HG02852 (cell line): ENCODE data around the gene KLHL26.

ENCODE experiments used
- ATAC-seq: cut with Tn5 transposase; IDR thresholded peaks from one replicate; pipeline ENCODE4 v1.9.1; 2021; ENCODE audit warnings: mild to moderate bottlenecking, moderate library complexity; ENCODE audit not compliant: unreplicated experiment

Gene KLHL26

GRCh38 chr19:18683109-18683957, 46.5 kb downstream of the KLHL26 start, which contains the start of gene CRTC1:
Gene CRTC1 (plus strand): TSS chr19:18683680. CDS start chr19:18683703, 23 bp downstream.
- peak; percentile 71 for ATAC-seq

- ATAC-seq, result no peak
Measured at GRCh38 chr19:18683958-18684641, 47.3 kb downstream of the KLHL26 start.

GRCh38 chr19:18684642-18684993, 47.8 kb downstream of the KLHL26 start:
- ATAC-seq, result no peak

DNA sequence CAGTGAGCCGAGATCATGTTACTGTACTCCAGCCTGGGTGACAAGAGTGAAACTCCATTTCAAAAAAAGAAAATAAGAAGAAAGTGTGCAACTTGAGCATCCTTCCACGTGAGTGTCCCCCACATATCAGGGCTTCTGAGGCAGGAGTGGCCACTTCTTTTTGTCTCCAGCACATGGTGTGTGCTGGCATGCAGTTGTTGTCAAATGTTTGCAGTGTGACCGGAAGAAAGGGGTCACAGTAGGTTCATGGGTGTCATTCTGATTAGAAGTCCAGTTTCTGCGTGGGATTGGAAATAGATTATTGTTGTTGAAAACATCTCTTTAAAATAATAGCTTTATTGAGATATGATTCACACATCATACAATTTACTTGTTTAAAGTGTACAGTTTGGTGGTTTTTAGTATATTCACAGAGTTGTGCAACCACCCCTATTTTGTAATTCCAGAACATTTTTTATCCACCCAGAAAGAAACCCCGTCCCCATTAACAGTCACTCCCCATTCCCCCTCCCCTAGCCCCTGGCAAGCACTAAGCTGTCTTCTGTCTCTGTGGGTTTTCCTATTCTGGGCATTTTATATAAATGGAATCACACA, 48.9 kb downstream of the KLHL26 start:
- no peak for ATAC-seq

DNA sequence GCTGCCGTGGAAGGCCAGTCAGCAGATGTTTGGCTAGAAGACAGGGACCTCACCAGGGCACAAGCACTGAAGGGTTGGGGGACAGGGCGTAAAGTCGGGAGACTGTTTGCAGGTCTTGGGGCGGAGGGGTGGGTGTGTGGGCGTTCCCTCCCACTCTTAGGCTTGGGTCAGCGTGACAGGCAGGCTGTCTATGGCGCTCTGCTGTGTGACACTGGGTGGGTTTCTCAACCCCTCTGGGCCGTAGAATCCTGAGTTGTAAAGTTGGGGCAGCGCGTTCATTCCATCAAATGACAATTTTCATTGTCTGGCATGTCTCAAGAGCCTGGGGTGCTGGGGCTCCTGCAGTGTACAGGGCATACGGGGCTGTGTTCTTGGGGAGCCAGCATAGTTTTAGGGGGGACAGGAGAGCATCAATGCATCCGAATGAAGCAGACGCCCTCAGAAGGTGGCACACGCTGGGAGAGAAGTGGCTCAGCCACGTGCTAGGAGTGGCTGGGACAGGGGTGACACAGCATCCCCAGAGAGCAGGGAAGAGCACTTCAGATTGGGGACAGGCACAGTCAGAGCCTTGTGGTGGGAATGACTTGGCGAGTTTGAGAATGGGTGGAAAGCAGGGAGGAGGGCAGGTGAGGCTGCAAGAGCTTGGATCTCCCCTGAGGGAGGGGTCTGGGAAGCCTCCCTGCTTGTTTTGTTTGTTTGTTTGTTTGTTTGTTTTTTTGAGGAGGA, 51.1 kb downstream of the KLHL26 start:
- no peak for ATAC-seq

DNA sequence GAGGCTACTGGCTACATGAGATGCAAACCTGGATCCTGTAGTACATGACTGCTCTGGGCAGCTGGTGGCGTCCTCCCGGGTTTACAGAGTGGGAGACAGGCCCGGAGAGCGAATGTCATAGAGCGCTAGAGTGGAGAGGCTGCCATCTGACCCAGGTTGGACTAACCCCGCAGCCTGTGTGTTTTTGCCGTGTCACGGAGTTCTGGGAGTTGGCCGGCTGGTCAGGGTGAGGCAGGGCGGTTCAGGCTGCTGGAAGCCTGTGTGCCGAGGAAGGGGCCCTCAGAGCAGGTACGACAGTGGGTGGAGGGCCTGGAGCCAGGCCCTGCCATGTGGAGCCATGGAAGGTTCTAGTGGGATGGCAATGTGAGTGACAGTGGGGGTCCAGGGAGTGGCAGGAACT, 59.2 kb downstream of the KLHL26 start:
- ATAC-seq, result no peak

DNA sequence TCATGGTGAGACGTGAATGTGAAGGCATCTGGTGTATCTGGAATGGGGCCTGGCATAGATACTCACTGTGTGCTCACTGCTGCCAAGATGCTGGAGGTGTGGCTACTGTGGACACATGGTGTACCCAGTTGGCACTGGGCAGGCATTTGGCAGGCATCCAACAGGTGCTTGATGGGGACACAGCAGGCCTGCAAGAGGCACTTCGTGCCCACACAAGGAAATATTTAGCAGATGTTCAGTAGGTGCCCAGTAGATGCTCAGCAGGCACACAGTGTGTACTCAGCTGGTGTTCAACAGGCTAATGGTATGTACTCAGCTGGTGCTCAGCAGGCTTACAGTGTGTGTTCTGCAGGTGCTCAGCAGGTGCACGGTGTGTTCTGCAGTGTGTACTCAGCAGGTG, 60.9 kb downstream of the KLHL26 start:
- no peak for ATAC-seq

- ATAC-seq, result no peak
Measured at GRCh38 chr19:18698321-18699167, 61.7 kb downstream of the KLHL26 start.

DNA sequence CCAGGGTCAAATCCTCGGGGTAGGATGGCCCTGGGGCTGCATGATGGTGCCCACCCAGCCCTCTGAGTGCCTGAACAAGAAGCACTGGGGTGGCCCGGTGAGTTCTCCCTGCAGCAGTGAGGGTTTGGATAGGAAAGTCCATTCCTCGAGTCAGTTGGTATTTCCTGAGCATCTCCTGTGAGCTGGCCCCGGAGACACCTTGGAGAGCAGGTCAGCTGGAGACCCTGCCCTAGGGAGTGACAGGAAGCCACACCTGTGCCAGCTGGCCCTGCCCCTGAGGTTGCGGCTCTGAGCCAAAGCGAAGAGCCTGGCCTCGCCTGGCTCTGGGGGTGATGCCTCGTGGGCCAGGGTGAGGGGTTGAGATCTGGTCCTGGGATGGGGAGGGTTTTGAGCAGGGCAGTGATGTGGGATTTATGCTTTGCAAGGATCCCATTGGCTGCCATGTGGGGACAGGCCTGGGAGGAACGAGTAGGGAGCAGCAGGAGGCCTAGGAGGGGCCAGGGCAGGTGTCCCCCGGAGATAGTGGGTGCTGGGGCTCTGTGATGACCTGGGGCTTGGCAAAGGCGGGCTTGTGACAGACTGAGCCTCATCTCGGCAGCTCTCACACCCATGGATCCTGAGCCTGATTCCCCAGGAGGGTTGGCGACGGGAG, 62.7 kb downstream of the KLHL26 start:
- ATAC-seq, result no peak

DNA sequence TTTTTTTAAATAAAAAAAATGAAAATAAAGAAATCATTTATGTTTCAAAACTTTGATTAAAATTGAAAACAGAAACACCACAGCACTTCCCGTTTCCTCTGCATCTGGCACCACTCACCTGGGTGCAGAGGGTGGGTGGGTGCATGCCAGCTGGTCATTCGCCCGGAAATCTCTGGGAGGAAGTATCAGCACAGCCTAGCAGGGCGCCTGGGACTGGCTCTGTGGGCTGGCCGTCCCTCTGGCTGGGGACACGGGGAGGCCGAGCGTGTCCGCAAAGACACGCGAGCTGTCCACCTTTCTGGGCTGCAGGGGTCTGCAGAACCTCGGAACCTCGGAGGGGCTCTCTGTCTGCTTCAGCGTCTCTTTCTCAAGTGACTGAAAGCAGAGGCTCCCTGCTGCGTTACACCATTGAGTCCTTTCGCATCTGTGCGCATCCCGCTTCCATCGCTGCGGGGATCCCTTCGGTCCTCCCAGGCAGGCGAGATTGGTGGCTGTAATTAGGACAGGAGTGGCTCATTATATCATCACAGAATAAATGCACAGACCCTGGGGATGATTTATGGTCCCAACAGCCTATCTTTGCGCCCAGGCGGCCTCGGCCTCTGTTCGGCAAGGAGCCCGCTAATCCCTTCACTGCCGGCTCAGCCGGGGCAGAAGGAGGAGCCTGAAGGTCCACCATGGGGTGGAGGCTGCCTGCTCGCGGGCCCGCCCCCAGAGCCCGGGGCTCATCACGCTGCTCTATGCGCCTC, 63.8 kb downstream of the KLHL26 start:
- peak; percentile 82 for ATAC-seq

- ATAC-seq, result peak; percentile 17
Measured at GRCh38 chr19:18701250-18701608, 64.4 kb downstream of the KLHL26 start.

GRCh38 chr19:18704054-18704453, 67.2 kb downstream of the KLHL26 start:
- ATAC-seq, result no peak

DNA sequence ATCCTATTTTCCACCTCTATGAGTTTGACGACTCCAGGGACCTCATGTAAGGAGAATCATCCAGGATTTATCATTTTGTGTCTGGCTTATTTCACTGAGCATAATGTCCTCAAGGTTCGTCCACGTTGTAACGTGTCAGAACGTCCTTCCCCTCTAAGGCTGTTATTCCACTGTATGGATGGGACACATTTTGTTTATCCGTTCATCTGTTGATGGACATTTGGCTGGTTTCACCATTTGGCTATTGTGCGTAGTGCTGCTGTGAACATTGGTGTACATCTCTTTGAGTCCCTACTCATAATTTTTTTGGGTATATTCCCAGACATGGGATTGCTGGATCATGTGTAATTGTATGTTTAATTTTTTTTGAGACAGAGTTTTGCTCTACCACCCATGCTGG, 68.1 kb downstream of the KLHL26 start:
- no peak for ATAC-seq

- ATAC-seq, result no peak
Measured at GRCh38 chr19:18708452-18709231, 71.8 kb downstream of the KLHL26 start.

- no peak for ATAC-seq
Measured at GRCh38 chr19:18709546-18709945, 72.7 kb downstream of the KLHL26 start.

DNA sequence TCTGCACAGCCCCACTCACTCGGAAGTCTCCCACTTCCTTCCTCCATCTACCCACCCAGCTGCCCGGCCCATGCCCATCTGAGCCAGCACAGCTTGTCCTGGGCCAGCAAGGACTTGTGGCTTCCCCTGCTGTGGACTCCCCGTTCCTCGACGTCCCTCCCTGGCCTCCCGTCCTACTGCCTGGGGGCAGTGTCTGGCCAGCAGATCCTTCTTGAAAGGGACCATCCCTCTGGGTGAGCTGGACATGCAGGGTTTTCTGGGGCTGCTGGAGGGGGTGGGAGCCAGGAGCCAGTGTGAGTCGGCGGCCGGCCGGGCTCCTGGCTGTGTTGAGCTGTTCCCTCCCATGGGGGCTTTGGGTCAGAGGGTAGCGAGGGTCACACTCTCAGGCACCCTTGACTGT, 73.4 kb downstream of the KLHL26 start:
- ATAC-seq, result no peak

- no peak for ATAC-seq
Measured at GRCh38 chr19:18710996-18711751, 74.3 kb downstream of the KLHL26 start.

DNA sequence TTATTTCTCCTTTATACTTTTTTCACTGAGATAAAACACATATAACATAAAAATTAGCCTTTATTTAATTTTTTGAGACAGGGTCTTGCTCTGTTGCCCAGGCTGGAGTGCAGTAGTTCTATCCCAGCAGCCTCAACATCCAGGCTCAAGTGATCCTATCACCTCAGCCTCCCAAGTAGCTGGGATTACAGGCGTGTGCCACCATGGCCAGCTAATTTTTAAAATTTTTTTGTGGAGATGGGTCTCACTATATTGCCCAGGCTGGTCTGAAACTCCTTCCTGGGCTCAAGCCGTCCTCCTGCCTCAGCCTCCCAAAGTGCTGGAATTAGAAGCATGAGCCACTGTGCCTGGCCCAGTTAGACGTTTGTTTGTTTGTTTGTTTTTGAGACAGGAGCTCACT, 75.1 kb downstream of the KLHL26 start:
- ATAC-seq, result no peak
